ENCODE measurements around the gene TRAM2. TPM values are rescaled to one million over a fixed set of nuclear protein-coding genes. Genes with fewer than 3 reads are reported as not detected.
"Not testable (repeated sequence)": the region's sequence is repeated elsewhere in the genome, so short reads cannot be mapped to it uniquely, and the experiment has no call there.

Gene TRAM2
- total RNA-seq, 1 donor from 2014 or later = 47.0 TPM

DNA sequence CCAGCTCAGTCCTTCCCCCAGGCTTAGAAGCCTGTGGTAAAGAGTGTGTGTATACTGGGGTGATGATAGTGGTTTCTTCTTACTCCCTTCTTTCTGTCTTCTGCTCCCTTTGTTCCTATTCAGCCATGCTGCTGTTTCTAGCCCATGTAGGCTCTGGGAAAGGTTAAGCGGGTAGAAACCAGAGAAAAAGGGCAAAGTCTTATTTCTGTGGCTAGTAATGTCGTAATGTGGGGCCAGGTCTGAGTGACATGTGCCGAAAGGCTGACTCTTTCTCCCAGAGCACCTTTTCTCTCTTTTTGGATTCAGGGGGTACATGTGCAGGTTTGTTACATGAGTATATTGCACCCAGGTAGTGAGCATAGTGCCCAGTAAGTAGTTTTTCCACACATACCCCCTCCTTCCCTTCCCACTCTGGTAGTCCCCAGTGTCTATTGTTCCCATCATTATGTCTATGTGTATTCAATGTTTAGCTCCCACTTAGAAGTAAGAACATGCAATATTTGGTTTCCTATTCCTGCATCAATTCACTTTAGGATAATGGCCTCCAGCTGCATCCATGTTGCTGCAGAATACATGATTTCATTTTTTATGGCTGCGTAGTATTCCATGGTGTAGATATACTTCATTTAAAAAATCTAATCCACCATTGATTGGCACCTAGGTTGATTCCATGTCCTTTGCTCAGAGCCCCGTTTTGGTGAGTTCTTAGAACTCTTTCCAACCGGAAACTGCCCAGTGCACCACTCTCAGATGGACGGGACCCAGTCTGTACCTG is 82.4 kb downstream of the TRAM2 start:
- DNase-seq (ENCODE audit: low read depth) = no peak

DNA sequence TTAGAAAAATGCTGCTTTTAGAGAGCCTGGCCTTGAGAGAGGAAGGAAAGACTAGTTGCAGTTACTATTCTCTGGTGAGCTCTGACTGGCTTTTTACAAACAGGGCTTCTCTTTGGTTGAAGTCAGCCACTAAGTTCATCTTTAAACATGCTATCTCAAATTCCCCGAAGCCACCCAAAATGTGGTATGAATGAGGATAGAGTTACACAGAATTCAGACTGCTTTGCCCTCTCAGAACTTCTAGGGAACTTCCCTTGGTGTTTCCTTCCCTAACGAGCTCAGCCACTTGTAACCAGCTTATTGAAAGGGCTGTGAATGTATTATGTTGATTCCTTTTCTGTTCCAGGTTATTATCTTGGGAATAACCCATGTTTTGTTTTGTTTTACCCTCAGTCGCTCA is 83.2 kb downstream of the TRAM2 start:
- DNase-seq (ENCODE audit: low read depth) = no peak

DNA sequence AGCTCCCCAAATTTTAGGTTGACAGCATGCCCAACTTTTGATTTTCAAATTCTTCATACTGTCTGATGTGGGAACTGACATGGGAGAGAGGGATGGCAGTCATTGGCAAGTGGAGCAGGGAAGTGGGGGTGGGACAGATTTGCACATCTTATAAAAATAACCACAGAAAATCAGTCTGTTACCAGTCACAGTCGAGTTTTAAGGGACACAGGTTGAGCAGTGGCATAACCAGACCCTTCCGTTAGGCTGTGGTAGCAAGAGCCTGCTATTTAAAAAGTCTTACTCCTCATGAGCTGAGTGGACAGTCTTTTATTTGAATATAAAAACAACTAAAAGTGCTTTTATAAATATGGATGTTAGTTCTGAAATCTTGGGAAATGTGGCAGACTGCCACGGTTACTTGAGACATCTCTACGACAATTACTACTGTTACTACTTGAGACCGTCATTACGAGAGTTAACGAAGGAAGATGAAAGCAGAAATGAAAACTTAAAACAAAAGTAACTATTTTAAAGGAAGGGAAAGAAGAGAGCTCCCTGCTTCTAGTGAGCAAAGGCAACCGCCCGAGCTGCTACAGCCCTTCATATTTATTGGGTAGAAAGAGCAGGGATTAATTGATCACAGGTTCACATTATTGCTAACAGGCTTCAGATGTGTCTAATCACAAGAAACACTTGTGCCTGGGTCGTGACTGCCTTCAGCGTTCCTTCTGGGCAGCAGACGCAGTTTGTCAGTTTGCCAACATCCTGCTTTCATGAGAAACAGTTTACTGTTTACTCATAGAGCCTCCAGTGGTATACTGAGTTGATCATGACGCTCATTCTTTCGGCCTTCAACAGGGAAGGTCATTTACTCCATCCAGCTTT is 85.4 kb downstream of the TRAM2 start:
- DNase-seq (ENCODE audit: low read depth) = no peak

DNA sequence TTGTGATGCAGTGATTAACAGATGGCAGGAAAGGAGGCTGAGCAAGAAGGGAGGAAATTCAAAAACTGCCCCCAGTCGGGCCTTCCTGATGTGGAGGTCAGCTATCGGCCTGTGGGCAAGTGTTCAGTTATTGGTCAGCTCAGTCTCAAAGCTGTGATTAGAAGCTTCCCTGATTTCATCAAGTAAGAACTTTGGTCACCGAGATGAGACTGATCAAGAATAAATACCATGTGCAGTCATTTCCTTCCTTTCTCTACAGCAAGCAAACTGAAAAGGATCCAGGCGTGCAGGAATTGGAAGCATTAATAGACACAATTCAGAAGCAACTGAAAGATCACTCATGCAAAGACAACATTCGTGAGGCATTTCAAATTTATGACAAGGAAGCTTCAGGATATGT is 87.0 kb downstream of the TRAM2 start:
- peak; percentile 4 for DNase-seq (ENCODE audit: low read depth)

DNA sequence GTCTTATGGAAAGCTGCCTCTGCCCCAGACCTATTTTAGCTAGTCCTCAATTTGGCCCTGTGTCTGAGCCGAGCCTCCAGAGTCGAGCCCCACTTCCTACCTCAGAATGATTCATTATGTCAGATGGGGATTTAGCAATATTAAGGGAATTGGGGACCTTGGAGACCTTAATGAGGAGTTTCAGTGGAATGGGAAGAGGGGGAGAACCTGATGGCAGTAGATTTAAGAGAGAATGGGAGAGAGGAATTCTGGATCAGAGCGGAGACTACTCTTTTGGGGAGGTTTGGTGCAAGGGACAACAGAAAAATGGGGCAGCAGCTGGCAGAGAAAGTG is 93.2 kb downstream of the TRAM2 start:
- DNase-seq (ENCODE audit: low read depth) = no peak

DNA sequence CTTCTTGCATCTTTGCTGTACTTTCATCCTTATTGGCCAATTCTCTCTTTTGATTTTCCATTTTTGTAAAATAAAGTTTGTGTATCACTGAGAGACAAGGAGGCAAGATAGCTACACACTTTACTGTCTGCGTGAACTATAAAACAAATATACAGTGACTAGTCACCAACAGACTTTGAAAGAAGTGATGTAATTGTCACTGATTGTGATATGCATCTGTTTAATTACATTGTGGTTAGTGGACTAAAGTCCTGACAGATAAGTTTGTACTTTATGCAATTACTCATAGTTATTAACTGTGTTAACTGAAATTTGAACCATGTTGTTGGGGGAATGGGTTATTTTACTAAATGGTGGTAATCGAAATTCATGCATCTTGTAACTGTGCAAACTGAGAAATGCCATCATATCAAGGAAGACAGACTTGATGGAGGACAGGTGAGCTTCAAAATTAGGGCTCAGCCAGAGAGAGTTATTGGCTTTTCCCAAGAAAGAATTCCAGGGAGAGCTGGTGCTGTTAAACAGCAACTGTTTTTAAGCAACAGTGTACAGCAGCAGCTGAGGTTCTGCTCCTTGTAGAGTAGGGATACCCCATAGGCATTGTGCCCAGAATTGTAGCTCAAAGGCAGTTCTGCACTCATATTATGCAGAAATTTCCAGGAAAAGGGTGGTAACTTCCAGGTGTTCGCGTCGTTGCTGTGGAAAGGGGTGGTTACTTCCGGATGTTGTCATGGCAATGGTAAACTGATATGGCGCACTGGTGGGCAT is 93.8 kb downstream of the TRAM2 start:
- DNase-seq (ENCODE audit: low read depth) = no peak

DNA sequence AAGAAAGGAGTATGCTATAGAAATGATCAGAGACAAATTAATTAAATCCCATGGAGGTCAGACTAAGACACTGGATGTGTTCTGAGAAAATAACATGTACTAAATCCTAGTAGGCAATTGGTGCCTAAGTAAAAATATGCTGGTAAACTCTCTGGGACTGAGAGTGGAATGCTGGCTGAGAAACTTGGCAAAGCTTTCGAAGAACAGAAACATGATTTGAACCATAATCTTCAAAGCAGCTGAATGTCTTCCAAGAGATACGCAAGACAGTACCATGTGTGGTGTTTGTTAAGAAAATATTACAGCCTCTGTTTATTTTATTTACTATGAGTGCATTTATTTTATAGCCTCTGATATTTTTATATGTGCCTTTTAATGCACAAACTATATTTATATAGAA is 101.6 kb downstream of the TRAM2 start:
- no peak for DNase-seq (ENCODE audit: low read depth)

DNA sequence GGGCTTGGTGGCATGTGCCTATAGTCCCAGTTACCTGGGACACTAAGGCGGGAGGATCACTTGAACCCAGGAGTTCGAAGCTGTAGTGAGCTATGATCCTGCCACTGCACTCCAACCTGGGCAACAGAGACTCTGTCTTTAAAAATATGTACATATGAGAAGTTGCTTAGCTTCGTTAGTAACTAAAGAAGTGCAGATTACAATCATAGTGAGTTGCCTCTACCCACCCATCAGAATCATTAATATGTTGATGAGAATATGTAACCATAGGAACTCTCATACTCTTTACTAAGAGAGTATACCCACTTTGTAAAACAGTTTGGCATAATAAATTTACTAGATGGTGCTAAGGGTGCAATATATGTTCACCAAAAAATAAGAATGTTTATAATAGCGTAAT is 102.7 kb downstream of the TRAM2 start:
- DNase-seq (ENCODE audit: low read depth) = no peak

DNA sequence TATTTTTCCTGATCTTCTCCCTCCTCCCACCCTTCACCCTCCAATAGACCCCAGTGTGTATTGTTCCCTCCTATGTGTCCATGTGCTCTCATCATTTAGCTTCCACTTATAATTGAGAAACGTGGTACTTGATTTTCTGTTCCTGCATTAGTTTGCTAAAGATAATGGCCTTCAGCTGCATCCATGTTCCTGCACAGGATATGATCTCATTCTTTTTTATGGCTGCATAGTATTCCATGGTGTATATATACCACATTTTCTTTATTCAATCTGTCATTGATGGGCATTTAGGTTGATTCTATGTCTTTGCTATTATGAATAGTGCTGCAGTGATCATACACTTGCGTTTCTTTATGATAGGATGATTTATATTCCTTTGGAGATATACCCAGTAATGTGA is 115.7 kb downstream of the TRAM2 start:
- DNase-seq (ENCODE audit: low read depth) = not testable (repeated sequence)

DNA sequence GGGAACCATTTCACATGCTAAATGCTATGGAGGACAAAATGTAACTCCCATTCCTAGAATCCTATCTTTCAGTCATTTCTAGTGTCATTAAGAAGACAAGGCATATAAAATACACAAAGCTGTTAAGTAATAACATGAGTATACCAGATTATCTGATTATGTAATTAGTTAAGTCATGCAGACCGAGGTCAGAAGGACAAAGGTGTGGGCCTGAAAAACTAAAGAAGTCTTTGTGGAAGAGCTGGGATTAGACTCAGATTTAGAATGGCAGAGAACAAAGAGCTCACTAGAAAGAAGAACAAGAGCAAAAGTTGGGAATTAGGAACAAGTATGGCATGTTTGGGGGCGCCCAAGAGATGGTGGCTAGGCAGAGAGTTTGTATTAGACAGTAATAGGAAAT is 119.8 kb downstream of the TRAM2 start:
- peak; percentile 13 for DNase-seq (ENCODE audit: low read depth)

DNA sequence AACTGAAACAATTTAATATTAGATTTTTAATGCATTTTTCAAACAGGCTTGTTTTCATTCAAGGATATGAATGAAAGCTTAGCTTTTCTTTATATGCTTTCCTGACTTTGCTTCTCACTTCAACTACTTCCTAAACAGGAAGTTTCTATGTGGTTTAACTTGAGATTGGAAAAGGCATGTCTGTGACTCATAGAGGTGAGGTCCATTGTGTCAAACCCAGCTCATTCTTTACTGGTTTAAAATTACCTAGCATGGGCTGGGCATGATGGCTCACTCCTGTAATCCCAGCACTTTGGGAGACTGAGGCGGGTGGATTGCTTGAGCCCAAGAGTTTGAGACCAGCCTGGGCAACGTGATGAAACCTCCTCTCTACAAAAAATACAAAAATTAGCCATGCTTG is 122.3 kb downstream of the TRAM2 start:
- DNase-seq (ENCODE audit: low read depth) = peak; percentile 96

Other genes with a start within 250 kb of the TRAM2 start
- 3.6 and 3.8 TPM in 2 replicates for gene PAQR8, start 214.9 kb downstream of the TRAM2 start, total RNA-seq
- gene EFHC1, start 156.7 kb downstream of the TRAM2 start, total RNA-seq = 19.6 and 50.2 TPM in 2 replicates
- gene TMEM14A, start 94.1 kb upstream of the TRAM2 start, total RNA-seq = 46.9 and 69.5 TPM in 2 replicates
- gene GSTA2, start 186.4 kb upstream of the TRAM2 start, total RNA-seq = 0.15 TPM in 1 of 2 replicates, not detected in the other
- 0.15 TPM in 1 of 2 replicates, not detected in the other for gene GSTA1, start 226.8 kb upstream of the TRAM2 start, total RNA-seq

Measured in renal cortical epithelial cell (primary cell).